Naive B cell (primary cell): Measurements from ENCODE around the gene IL1R1. TPM values are rescaled to one million over a fixed set of nuclear protein-coding genes. Genes with fewer than 3 reads are reported as not detected.
"Not testable (repeated sequence)": the region's sequence is repeated elsewhere in the genome, so short reads cannot be mapped to it uniquely, and the experiment has no call there.

Experiments
- ATAC-seq, 2 donors: fragments of 150-1000 bp; cut with Tn5 transposase; 2 replicates each; pipeline ENCODE4 v1.10.0; 2021; ENCODE audit warnings: low read depth in 2 of 2, mild to moderate bottlenecking in 2 of 2, moderate library complexity in 2 of 2
- DNase-seq: peaks from one replicate; pipeline ENCODE4 v3.0.0; 2022
- H3K27ac Mint-ChIP-seq, 6 donors: one replicate each; pipeline ENCODE4 v1.8.0; 2020 to 2022; ENCODE audit warnings: mild to moderate bottlenecking in 6 of 6, mixed read lengths in 6 of 6, moderate library complexity in 5 of 6, inconsistent platforms in 2 of 6
- H3K27me3 Mint-ChIP-seq, 3 donors: one replicate each; pipeline ENCODE4 v1.8.0; 2021 to 2022; ENCODE audit warnings: mixed read lengths in 3 of 3, mild to moderate bottlenecking in 1 of 3
- H3K36me3 Mint-ChIP-seq, 2 donors: one replicate each; pipeline ENCODE4 v1.8.0; 2020 to 2022; ENCODE audit warnings: mixed read lengths in 2 of 2, inconsistent platforms in 1 of 2, mild to moderate bottlenecking in 1 of 2
- H3K4me1 Mint-ChIP-seq, 3 donors: one replicate each; pipeline ENCODE4 v1.8.0; 2020 to 2022; ENCODE audit warnings: mixed read lengths in 3 of 3, inconsistent platforms in 1 of 3, mild to moderate bottlenecking in 1 of 3, moderate library complexity in 1 of 3
- H3K4me3 Mint-ChIP-seq, 8 donors: one replicate each; pipeline ENCODE4 v1.8.0; 2020 to 2022; ENCODE audit warnings: mild to moderate bottlenecking in 8 of 8, mixed read lengths in 8 of 8, moderate library complexity in 8 of 8, inconsistent platforms in 2 of 8
- H3K9me3 Mint-ChIP-seq, 7 donors: one replicate each; pipeline ENCODE4 v1.8.0; 2020 to 2022; ENCODE audit warnings: mixed read lengths in 7 of 7, mild to moderate bottlenecking in 5 of 7, inconsistent platforms in 2 of 7, moderate library complexity in 1 of 7
- polyA plus RNA-seq, 6 donors: library from polyadenylated mRNA; unstranded; fragments of 300-500 nt; fragmentation: Illumina TruSeq; gene quantifications; one replicate each; pipeline ENCODE4 v1.2.3, GENCODE V29; 2021; ENCODE audit warnings: low read depth in 6 of 6

The IL1R1 gene
- polyA plus RNA-seq, 6 donors from 2014 or later: 0.29 TPM; not detected in 5

GRCh38 chr2:102103992-102104871 is 38.3 kb upstream of the IL1R1 start:
- H3K4me1 Mint-ChIP-seq: peaks cover 7 to 12% (median 10%) of the 10 kb centered on the region in 3 donors
- H3K9me3 Mint-ChIP-seq: peaks cover 0 to 12% (median 8%) of the 10 kb centered on the region in 7 donors
- peak overlapping the region in 7 of 8 donors; percentile 10 to 81 (median 51) for H3K4me3 Mint-ChIP-seq
- H3K27ac Mint-ChIP-seq: peak overlapping the region in 1 of 6 donors; percentile 55
- ATAC-seq (peak; percentile 18 to 40), DNase-seq (peak; percentile 14)
- H3K36me3 Mint-ChIP-seq: peaks cover 0 to 5% of the 10 kb centered on the region in 2 donors
- H3K27me3 Mint-ChIP-seq: peaks cover 23 to 60% (median 46%) of the 10 kb centered on the region in 3 donors

- Mint-ChIP-seq H3K36me3 (peaks cover 0 to 5% of the 10 kb centered on the region in 2 donors), H3K9me3 (peaks cover 0 to 12% (median 8%) of the 10 kb centered on the region in 7 donors), H3K27me3 (peaks cover 17 to 56% (median 47%) of the 10 kb centered on the region in 3 donors), H3K4me1 (peaks cover 7 to 12% (median 10%) of the 10 kb centered on the region in 3 donors), H3K4me3 (no peak overlapping the region), H3K27ac (no peak overlapping the region)
- DNase-seq (no peak), ATAC-seq (no peak)
These were observed 36.4 kb upstream of the IL1R1 start for GRCh38 chr2:102106133-102106556.

GRCh38 chr2:102106813-102107740 is 35.5 kb upstream of the IL1R1 start:
- H3K27me3 Mint-ChIP-seq: peaks cover 13 to 53% (median 49%) of the 10 kb centered on the region in 3 donors
- not testable (repeated sequence) for H3K9me3 Mint-ChIP-seq, ATAC-seq, H3K36me3 Mint-ChIP-seq, H3K4me3 Mint-ChIP-seq, DNase-seq, H3K27ac Mint-ChIP-seq
- H3K4me1 Mint-ChIP-seq: peaks cover 7 to 12% (median 10%) of the 10 kb centered on the region in 3 donors

- ATAC-seq: no peak
- H3K9me3 Mint-ChIP-seq: peaks cover 0 to 5% (median under 1%) of the 10 kb centered on the region in 7 donors
- peaks cover 13 to 52% (median 50%) of the 10 kb centered on the region in 3 donors for H3K27me3 Mint-ChIP-seq
- no peak overlapping the region for H3K4me3 Mint-ChIP-seq
- no peak overlapping the region for H3K27ac Mint-ChIP-seq
- no peaks in the 10 kb centered on the region for H3K36me3 Mint-ChIP-seq
- DNase-seq: no peak
- H3K4me1 Mint-ChIP-seq: peaks cover 7 to 12% (median 10%) of the 10 kb centered on the region in 3 donors
These were observed 34.8 kb upstream of the IL1R1 start for GRCh38 chr2:102107741-102108070.

GRCh38 chr2:102109016-102109415 is 33.5 kb upstream of the IL1R1 start:
- Mint-ChIP-seq H3K4me3 (no peak overlapping the region), H3K27ac (no peak overlapping the region), H3K27me3 (peaks cover 9 to 48% (median 41%) of the 10 kb centered on the region in 3 donors), H3K36me3 (no peaks in the 10 kb centered on the region), H3K9me3 (peaks cover 0 to 2% (median 0%) of the 10 kb centered on the region in 7 donors), H3K4me1 (peaks cover 4 to 10% (median 8%) of the 10 kb centered on the region in 3 donors)
- ATAC-seq: no peak
- DNase-seq: no peak

GRCh38 chr2:102110171-102110570 is 32.4 kb upstream of the IL1R1 start:
- no peak overlapping the region for H3K27ac Mint-ChIP-seq
- no peaks in the 10 kb centered on the region for H3K4me1 Mint-ChIP-seq
- no peaks in the 10 kb centered on the region for H3K36me3 Mint-ChIP-seq
- peaks cover 0 to 2% (median 0%) of the 10 kb centered on the region in 7 donors for H3K9me3 Mint-ChIP-seq
- H3K4me3 Mint-ChIP-seq: no peak overlapping the region
- peaks cover 4 to 44% (median 40%) of the 10 kb centered on the region in 3 donors for H3K27me3 Mint-ChIP-seq
- ATAC-seq (no peak), DNase-seq (no peak)

GRCh38 chr2:102110596-102111334 is 31.8 kb upstream of the IL1R1 start:
- Mint-ChIP-seq H3K4me3 (no peak overlapping the region), H3K27ac (no peak overlapping the region), H3K9me3 (peaks cover 0 to 5% (median 0%) of the 10 kb centered on the region in 7 donors), H3K36me3 (no peaks in the 10 kb centered on the region), H3K4me1 (no peaks in the 10 kb centered on the region), H3K27me3 (peaks cover 4 to 46% (median 46%) of the 10 kb centered on the region in 3 donors)
- ATAC-seq: no peak
- no peak for DNase-seq

GRCh38 chr2:102111823-102112222 is 30.7 kb upstream of the IL1R1 start:
- H3K4me3 Mint-ChIP-seq: no peak overlapping the region
- no peak overlapping the region for H3K27ac Mint-ChIP-seq
- H3K9me3 Mint-ChIP-seq: peaks cover 0 to 6% (median 0%) of the 10 kb centered on the region in 7 donors
- H3K27me3 Mint-ChIP-seq: peaks cover 4 to 40% (median 40%) of the 10 kb centered on the region in 3 donors
- no peaks in the 10 kb centered on the region for H3K4me1 Mint-ChIP-seq
- H3K36me3 Mint-ChIP-seq: no peaks in the 10 kb centered on the region
- ATAC-seq: no peak
- no peak for DNase-seq

- ATAC-seq (no peak), DNase-seq (no peak)
- H3K4me1 Mint-ChIP-seq: no peaks in the 10 kb centered on the region
- H3K36me3 Mint-ChIP-seq: no peaks in the 10 kb centered on the region
- H3K9me3 Mint-ChIP-seq: peaks cover 0 to 6% (median 0%) of the 10 kb centered on the region in 7 donors
- no peak overlapping the region for H3K27ac Mint-ChIP-seq
- peaks cover 4 to 40% (median 39%) of the 10 kb centered on the region in 3 donors for H3K27me3 Mint-ChIP-seq
- no peak overlapping the region for H3K4me3 Mint-ChIP-seq
These were observed 30.3 kb upstream of the IL1R1 start for GRCh38 chr2:102112271-102112670.

- H3K27me3 Mint-ChIP-seq: peaks cover 3 to 36% (median 35%) of the 10 kb centered on the region in 3 donors
- no peak for DNase-seq
- no peaks in the 10 kb centered on the region for H3K36me3 Mint-ChIP-seq
- H3K9me3 Mint-ChIP-seq: peaks cover 0 to 6% (median 0%) of the 10 kb centered on the region in 7 donors
- no peak overlapping the region for H3K4me3 Mint-ChIP-seq
- ATAC-seq: no peak
- H3K27ac Mint-ChIP-seq: no peak overlapping the region
- H3K4me1 Mint-ChIP-seq: no peaks in the 10 kb centered on the region
These were observed 29.6 kb upstream of the IL1R1 start for GRCh38 chr2:102112692-102113665.

GRCh38 chr2:102114290-102114721 is 28.2 kb upstream of the IL1R1 start:
- no peak for ATAC-seq
- no peak for DNase-seq

More at GRCh38 chr2:102114290-102114721, 28.2 kb upstream of the IL1R1 start:
- Mint-ChIP-seq H3K4me3 (no peak overlapping the region), H3K27ac (peak overlapping the region in 1 of 6 donors; percentile 41), H3K27me3 (peaks cover 0 to 39% (median 32%) of the 10 kb centered on the region in 3 donors), H3K36me3 (no peaks in the 10 kb centered on the region), H3K9me3 (peaks cover 0 to 6% (median 0%) of the 10 kb centered on the region in 7 donors), H3K4me1 (no peaks in the 10 kb centered on the region)
